PC-3 (cell line): ENCODE results near the gene PRF1.

Source experiments
- EZH2phosphoT487 ChIP-seq: fragments of 300-600 bp; sonication (generic); IDR thresholded peaks from 2 replicates; pipeline ENCODE4 v1.6.1; 2018; ENCODE audit warnings: mild to moderate bottlenecking, antibody characterized with exemption, low read length, borderline replicate concordance
- TF ChIP-seq, protein P1 (sequence below): fragments of 300-600 bp; sonication (generic); conservative IDR thresholded peaks from 2 replicates; pipeline ENCODE4 v1.5.1; 2017; ENCODE audit warnings: antibody characterized with exemption, low read depth, mild to moderate bottlenecking, low read length

DNA sequence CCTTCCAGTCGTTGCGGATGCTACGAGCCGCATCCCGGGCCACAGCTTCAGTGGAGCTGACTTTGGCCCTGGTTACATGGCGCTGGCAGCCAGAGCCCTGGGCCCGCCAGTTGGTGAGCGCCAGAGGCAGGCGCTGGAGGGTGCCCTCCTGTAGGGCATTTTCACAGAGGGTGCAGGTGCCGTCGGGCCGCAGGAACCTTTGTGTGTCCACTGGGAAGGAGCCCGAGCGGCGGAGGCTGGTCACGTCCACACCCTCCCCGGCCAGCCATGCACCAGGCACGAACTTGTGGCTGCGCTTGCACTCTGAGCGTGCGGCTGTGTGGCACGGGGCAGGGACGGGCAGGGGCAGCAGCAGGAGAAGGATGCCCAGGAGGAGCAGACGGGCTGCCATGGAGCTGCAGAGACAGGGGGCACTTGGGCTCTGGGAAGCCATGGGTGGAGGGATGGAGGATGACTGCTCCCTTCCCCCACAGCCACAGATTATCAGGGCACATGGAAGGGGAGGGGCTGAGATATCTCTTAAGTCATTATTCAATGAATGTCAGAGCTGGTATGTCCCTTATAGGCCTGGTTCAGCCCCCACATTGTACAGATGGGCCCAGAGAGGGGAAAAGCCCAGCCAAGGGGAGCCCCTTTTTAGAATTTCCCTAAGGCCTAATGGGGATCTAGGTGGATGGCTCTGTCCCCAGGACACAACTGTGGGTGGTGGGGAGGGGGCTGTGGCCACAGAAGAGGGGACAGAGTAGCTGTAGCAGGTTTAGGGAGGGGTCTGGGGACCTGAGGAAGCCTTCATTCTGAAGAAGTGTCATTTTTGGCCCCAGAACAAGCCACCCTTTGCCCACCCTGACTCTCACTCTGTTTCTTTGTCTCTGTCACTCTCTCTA lies 1.8 kb downstream of the PRF1 start:
- TF ChIP-seq, protein P1, sequence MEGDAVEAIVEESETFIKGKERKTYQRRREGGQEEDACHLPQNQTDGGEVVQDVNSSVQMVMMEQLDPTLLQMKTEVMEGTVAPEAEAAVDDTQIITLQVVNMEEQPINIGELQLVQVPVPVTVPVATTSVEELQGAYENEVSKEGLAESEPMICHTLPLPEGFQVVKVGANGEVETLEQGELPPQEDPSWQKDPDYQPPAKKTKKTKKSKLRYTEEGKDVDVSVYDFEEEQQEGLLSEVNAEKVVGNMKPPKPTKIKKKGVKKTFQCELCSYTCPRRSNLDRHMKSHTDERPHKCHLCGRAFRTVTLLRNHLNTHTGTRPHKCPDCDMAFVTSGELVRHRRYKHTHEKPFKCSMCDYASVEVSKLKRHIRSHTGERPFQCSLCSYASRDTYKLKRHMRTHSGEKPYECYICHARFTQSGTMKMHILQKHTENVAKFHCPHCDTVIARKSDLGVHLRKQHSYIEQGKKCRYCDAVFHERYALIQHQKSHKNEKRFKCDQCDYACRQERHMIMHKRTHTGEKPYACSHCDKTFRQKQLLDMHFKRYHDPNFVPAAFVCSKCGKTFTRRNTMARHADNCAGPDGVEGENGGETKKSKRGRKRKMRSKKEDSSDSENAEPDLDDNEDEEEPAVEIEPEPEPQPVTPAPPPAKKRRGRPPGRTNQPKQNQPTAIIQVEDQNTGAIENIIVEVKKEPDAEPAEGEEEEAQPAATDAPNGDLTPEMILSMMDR = no peak
- TF ChIP-seq EZH2phosphoT487 = no peak
